Measurements from ENCODE around the gene NBPF20.
"Not testable (repeated sequence)": the region's sequence is repeated elsewhere in the genome, so short reads cannot be mapped to it uniquely, and the experiment has no call there.

DNA sequence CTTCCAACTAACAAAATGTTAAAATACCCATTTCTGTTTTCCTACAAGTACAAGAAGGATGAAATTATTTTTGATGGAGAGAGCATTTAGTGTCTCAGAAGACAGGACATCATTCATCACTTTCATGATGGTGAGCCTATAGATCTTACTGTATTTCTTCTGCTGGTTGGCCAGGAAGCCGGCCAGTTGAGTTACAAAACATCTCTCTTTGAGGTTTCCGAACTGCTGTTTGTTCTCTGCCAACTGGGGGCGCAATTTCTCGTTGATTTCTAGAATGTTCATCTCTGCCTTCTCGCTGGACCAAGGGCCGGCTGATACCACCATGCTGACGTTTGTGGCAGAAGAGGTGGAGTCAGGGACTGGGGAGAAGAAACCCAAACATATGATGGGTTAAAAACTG, 20.5 kb downstream of the NBPF20 start:
- not testable (repeated sequence) for TF ChIP-seq GATA1 (IDR thresholded peaks at IDR 0.05; ENCODE audit: low read depth, low read length); POLR2A (IDR thresholded peaks at IDR 0.05; ENCODE audit: low read length)

Data from erythroblast (primary cell).